RWPE2 (cell line): ENCODE measurements around the gene UST.

ENCODE experiments used
- ATAC-seq: fragments of 200-7000 bp; cut with Tn5 transposase; 3 replicates; pipeline ENCODE4 v1.9.1; 2021; ENCODE audit warnings: low read depth
- DNase-seq: peaks from one replicate; pipeline ENCODE4 v3.0.0-alpha.2; 2020; ENCODE audit warnings: low spot score
- H3K27ac ChIP-seq: fragments of 450-650 bp; 2 replicates; pipeline ENCODE4 v1.5.1; 2017; ENCODE audit warnings: mild to moderate bottlenecking; ENCODE audit not compliant: poor library complexity, severe bottlenecking
- H3K27me3 ChIP-seq: fragments of 250-450 bp; sonication (Bioruptor Pico); 2 replicates; pipeline ENCODE4 v1.5.1; 2021; ENCODE audit warnings: mild to moderate bottlenecking, moderate library complexity; ENCODE audit not compliant: insufficient read depth, poor library complexity, severe bottlenecking
- H3K36me3 ChIP-seq: fragments of 250-450 bp; sonication (Bioruptor Pico); 2 replicates; pipeline ENCODE4 v1.5.1; 2020; ENCODE audit warnings: low read depth, mild to moderate bottlenecking, moderate library complexity
- H3K4me1 ChIP-seq: fragments of 250-450 bp; sonication (Bioruptor Pico); 2 replicates; pipeline ENCODE4 v1.5.1; 2021; ENCODE audit warnings: mild to moderate bottlenecking, moderate library complexity; ENCODE audit not compliant: insufficient read depth, poor library complexity, severe bottlenecking
- H3K4me3 ChIP-seq: fragments of 250-450 bp; sonication (Bioruptor Pico); 2 replicates; pipeline ENCODE4 v1.5.1; 2021; ENCODE audit warnings: mild to moderate bottlenecking, moderate library complexity; ENCODE audit not compliant: severe bottlenecking
- H3K9me3 ChIP-seq: fragments of 250-450 bp; sonication (Bioruptor Pico); 2 replicates; pipeline ENCODE4 v1.5.1; 2021; ENCODE audit warnings: mild to moderate bottlenecking, moderate library complexity; ENCODE audit not compliant: severe bottlenecking
- CTCF ChIP-seq: fragments of 450-650 bp; IDR thresholded peaks from one replicate; pipeline ENCODE4 v1.5.1; 2017; ENCODE audit warnings: mild to moderate bottlenecking, moderate library complexity; ENCODE audit not compliant: poor library complexity, severe bottlenecking

Gene UST

GRCh38 chr6:148771212-148771601, 24.4 kb downstream of the UST start:
- H3K27me3 ChIP-seq, result no peaks in the 10 kb centered on the region
- no peak for DNase-seq
- H3K27ac ChIP-seq, result no peak overlapping the region
- no peaks in the 10 kb centered on the region for H3K9me3 ChIP-seq
- no peak for TF ChIP-seq CTCF
- H3K36me3 ChIP-seq, result no peaks in the 10 kb centered on the region
- H3K4me3 ChIP-seq, result no peak overlapping the region
- H3K4me1 ChIP-seq, result peaks cover 3% of the 10 kb centered on the region
- no peak for ATAC-seq

GRCh38 chr6:148771896-148772554, 25.2 kb downstream of the UST start:
- Histone ChIP-seq H3K27me3 (no peaks in the 10 kb centered on the region), H3K4me3 (no peak overlapping the region), H3K36me3 (no peaks in the 10 kb centered on the region), H3K9me3 (no peaks in the 10 kb centered on the region), H3K4me1 (peaks cover 9% of the 10 kb centered on the region), H3K27ac (no peak overlapping the region)
- no peak for ATAC-seq
- no peak for TF ChIP-seq CTCF
- no peak for DNase-seq

GRCh38 chr6:148775161-148775560, 28.3 kb downstream of the UST start:
- TF ChIP-seq CTCF, result no peak
- H3K4me1 ChIP-seq, result peaks cover 10% of the 10 kb centered on the region
- no peak for DNase-seq
- H3K36me3 ChIP-seq, result no peaks in the 10 kb centered on the region
- no peak overlapping the region for H3K27ac ChIP-seq
- H3K4me3 ChIP-seq, result no peak overlapping the region
- H3K27me3 ChIP-seq, result no peaks in the 10 kb centered on the region
- no peak for ATAC-seq
- H3K9me3 ChIP-seq, result no peaks in the 10 kb centered on the region

- Histone ChIP-seq H3K9me3 (no peaks in the 10 kb centered on the region), H3K36me3 (no peaks in the 10 kb centered on the region), H3K4me1 (peaks cover 10% of the 10 kb centered on the region), H3K27ac (peak overlapping the region; percentile 24), H3K27me3 (no peaks in the 10 kb centered on the region), H3K4me3 (no peak overlapping the region)
- ATAC-seq (peak; percentile 99), DNase-seq (no peak)
- no peak for TF ChIP-seq CTCF
These were observed 29.8 kb downstream of the UST start for GRCh38 chr6:148776321-148777308.
